Measurements from ENCODE around the gene ARHGAP6. TPM values are rescaled to one million over a fixed set of nuclear protein-coding genes. Genes with fewer than 3 reads are reported as not detected.
"Not testable (repeated sequence)": the region's sequence is repeated elsewhere in the genome, so short reads cannot be mapped to it uniquely, and the experiment has no call there.

Gene ARHGAP6
- total and polyA plus RNA-seq, 7 donors: 1.8 to 20.6 (median 6.4) TPM

GRCh38 chrX:11588097-11588496, 77.6 kb downstream of the ARHGAP6 start:
- Histone ChIP-seq H3K36me3 (ENCODE audit: insufficient read depth in 1 of 2, low read depth in 1 of 2) (no peaks in the 10 kb centered on the region), H3K9me3 (no peaks in the 10 kb centered on the region), H3K27ac (no peak overlapping the region), H3K4me1 (peaks cover 3% of the 10 kb centered on the region), H3K27me3 (ENCODE audit: insufficient read depth in 3 of 3, low read length in 2 of 3) (no peaks in the 10 kb centered on the region), H3K4me3 (no peak overlapping the region)
- DNase-seq (no peak), ATAC-seq (no peak)
- intact Hi-C loops (cut with DNase I): no loop called here
- no peak for TF ChIP-seq CTCF (IDR thresholded peaks at IDR 0.05)

GRCh38 chrX:11585174-11585573, 80.5 kb downstream of the ARHGAP6 start:
- Histone ChIP-seq H3K27ac (no peak overlapping the region), H3K9me3 (no peaks in the 10 kb centered on the region), H3K27me3 (ENCODE audit: insufficient read depth in 3 of 3, low read length in 2 of 3) (no peaks in the 10 kb centered on the region), H3K36me3 (ENCODE audit: insufficient read depth in 1 of 2, low read depth in 1 of 2) (no peaks in the 10 kb centered on the region), H3K4me3 (no peak overlapping the region), H3K4me1 (peaks cover 9% of the 10 kb centered on the region)
- ATAC-seq (no peak), DNase-seq (no peak)
- WGBS, 3 donors: 32 to 75% (median 57%) methylated on average over 1 of the region's 1 CpG
- TF ChIP-seq CTCF (IDR thresholded peaks at IDR 0.05): no peak
- intact Hi-C loops (cut with DNase I): no loop called here

DNA sequence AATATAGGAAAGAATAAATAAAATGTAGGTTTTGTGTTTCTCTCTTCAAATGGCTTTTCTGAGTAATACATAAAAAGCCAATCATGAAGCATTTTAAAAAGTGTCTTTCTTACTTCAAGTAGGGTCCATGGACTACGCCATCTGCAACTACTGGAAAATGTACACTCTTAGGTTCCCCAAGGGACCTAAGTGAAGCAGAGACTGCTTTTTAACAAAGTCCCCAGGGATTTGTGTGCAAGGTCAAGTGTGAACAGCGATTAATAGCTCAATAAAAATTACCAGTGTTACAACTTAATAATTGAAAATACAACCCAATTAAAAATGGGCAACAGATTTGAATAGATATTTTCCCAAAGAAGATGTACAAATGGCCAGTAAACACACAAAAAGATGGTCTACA, 84.9 kb downstream of the ARHGAP6 start:
- intact Hi-C loops (cut with DNase I): no loop called here

GRCh38 chrX:11579636-11580600, 85.8 kb downstream of the ARHGAP6 start:
- ATAC-seq: no peak
- intact Hi-C loops (cut with DNase I): no loop called here

More for the DNA sequence above, 84.9 kb downstream of the ARHGAP6 start:
- 60 to 84% (median 70%) methylated on average over 2 of the region's 2 CpGs for whole genome bisulfite sequencing, 3 donors
- TF ChIP-seq CTCF (IDR thresholded peaks at IDR 0.05): no peak
- no peaks in the 10 kb centered on the region for H3K27me3 ChIP-seq (ENCODE audit: insufficient read depth in 3 of 3, low read length in 2 of 3)
- H3K4me1 ChIP-seq: peaks cover 9% of the 10 kb centered on the region
- H3K36me3 ChIP-seq (ENCODE audit: insufficient read depth in 1 of 2, low read depth in 1 of 2): no peaks in the 10 kb centered on the region
- DNase-seq (no peak), ATAC-seq (no peak)
- H3K27ac ChIP-seq: no peak overlapping the region
- H3K4me3 ChIP-seq: no peak overlapping the region
- no peaks in the 10 kb centered on the region for H3K9me3 ChIP-seq

GRCh38 chrX:11578301-11578700, 87.4 kb downstream of the ARHGAP6 start:
- DNase-seq; H3K27me3 ChIP-seq (ENCODE audit: insufficient read depth in 3 of 3, low read length in 2 of 3); ATAC-seq; H3K27ac ChIP-seq; H3K9me3 ChIP-seq; H3K4me1 ChIP-seq; H3K36me3 ChIP-seq (ENCODE audit: insufficient read depth in 1 of 2, low read depth in 1 of 2); H3K4me3 ChIP-seq; intact Hi-C loops (cut with DNase I): not testable (repeated sequence)
- whole genome bisulfite sequencing, 3 donors: 88 to 98% (median 91%) methylated on average over 1 of the region's 1 CpG

More at GRCh38 chrX:11579636-11580600, 85.8 kb downstream of the ARHGAP6 start:
- Histone ChIP-seq H3K36me3 (ENCODE audit: insufficient read depth in 1 of 2, low read depth in 1 of 2) (no peaks in the 10 kb centered on the region), H3K4me3 (no peak overlapping the region), H3K4me1 (peaks cover 9% of the 10 kb centered on the region), H3K9me3 (no peaks in the 10 kb centered on the region), H3K27me3 (ENCODE audit: insufficient read depth in 3 of 3, low read length in 2 of 3) (no peaks in the 10 kb centered on the region), H3K27ac (no peak overlapping the region)
- 46 to 59% (median 58%) methylated on average over 7 of the region's 7 CpGs for WGBS, 3 donors
- no peak for TF ChIP-seq CTCF (IDR thresholded peaks at IDR 0.05)
- no peak for DNase-seq
